Activated CD4-positive, alpha-beta T cell treated with anti-CD3 and anti-CD28 coated beads, Interleukin-2, amount 10 ng/mL, durations not matched to agents 24 days and 14 days (primary cell): ENCODE results near the gene FOXF1. TPM values are rescaled to one million over a fixed set of nuclear protein-coding genes. Genes with fewer than 3 reads are reported as not detected.

Experiments used
- DNase-seq: peaks from one replicate; pipeline ENCODE4 v3.0.0; 2022
- H3K27ac Mint-ChIP-seq: one replicate; pipeline ENCODE4 v1.8.0; 2022; ENCODE audit warnings: mild to moderate bottlenecking, mixed read lengths
- H3K27me3 Mint-ChIP-seq: one replicate; pipeline ENCODE4 v1.8.0; 2022; ENCODE audit warnings: mixed read lengths
- H3K36me3 Mint-ChIP-seq: one replicate; pipeline ENCODE4 v1.8.0; 2022; ENCODE audit warnings: low read depth, mild to moderate bottlenecking, mixed read lengths
- H3K4me1 Mint-ChIP-seq: one replicate; pipeline ENCODE4 v1.8.0; 2021; ENCODE audit warnings: mixed read lengths
- H3K4me3 Mint-ChIP-seq: one replicate; pipeline ENCODE4 v1.8.0; 2022; ENCODE audit warnings: mild to moderate bottlenecking, moderate library complexity, mixed read lengths
- H3K9me3 Mint-ChIP-seq: one replicate; pipeline ENCODE4 v1.8.0; 2021; ENCODE audit warnings: mixed read lengths
- intact Hi-C: fragments of 100-400 bp; cut with micrococcal nuclease; formaldehyde crosslinking; loops from one replicate; pipeline ENCODE4 v1.15.1; 2023
- total RNA-seq: library from RNA; stranded (reverse); gene quantifications from 2 replicates; pipeline ENCODE4 v1.2.3, GENCODE V29; 2022

Gene FOXF1
- total RNA-seq, 1 donor from 2014 or later = not detected

GRCh38 chr16:86533076-86533475 is 22.7 kb downstream of the FOXF1 start:
- DNase-seq = no peak
- H3K4me1 Mint-ChIP-seq = no peaks in the 10 kb centered on the region
- no peaks in the 10 kb centered on the region for H3K27me3 Mint-ChIP-seq
- no peaks in the 10 kb centered on the region for H3K9me3 Mint-ChIP-seq
- no peak overlapping the region for H3K27ac Mint-ChIP-seq
- H3K4me3 Mint-ChIP-seq = no peak overlapping the region
- peaks cover 6% of the 10 kb centered on the region for H3K36me3 Mint-ChIP-seq
- intact Hi-C loops = no loop called here

- intact Hi-C loops = no loop called here
- H3K9me3 Mint-ChIP-seq = no peaks in the 10 kb centered on the region
- no peak for DNase-seq
- H3K36me3 Mint-ChIP-seq = peaks cover 6% of the 10 kb centered on the region
- H3K27me3 Mint-ChIP-seq = no peaks in the 10 kb centered on the region
- H3K27ac Mint-ChIP-seq = no peak overlapping the region
- H3K4me1 Mint-ChIP-seq = no peaks in the 10 kb centered on the region
- no peak overlapping the region for H3K4me3 Mint-ChIP-seq
Measured at GRCh38 chr16:86533767-86534351, 23.5 kb downstream of the FOXF1 start.

GRCh38 chr16:86534779-86535615 is 24.7 kb downstream of the FOXF1 start:
- no peaks in the 10 kb centered on the region for H3K27me3 Mint-ChIP-seq
- no peaks in the 10 kb centered on the region for H3K4me1 Mint-ChIP-seq
- H3K4me3 Mint-ChIP-seq = no peak overlapping the region
- DNase-seq = no peak
- H3K36me3 Mint-ChIP-seq = peaks cover 11% of the 10 kb centered on the region
- H3K9me3 Mint-ChIP-seq = no peaks in the 10 kb centered on the region
- intact Hi-C loops = no loop called here
- H3K27ac Mint-ChIP-seq = no peak overlapping the region

- DNase-seq = no peak
- Mint-ChIP-seq H3K4me1 (no peaks in the 10 kb centered on the region), H3K36me3 (peaks cover 15% of the 10 kb centered on the region), H3K27ac (no peak overlapping the region), H3K4me3 (no peak overlapping the region), H3K9me3 (no peaks in the 10 kb centered on the region), H3K27me3 (no peaks in the 10 kb centered on the region)
- intact Hi-C loops = no loop called here
Measured at GRCh38 chr16:86536621-86537020, 26.3 kb downstream of the FOXF1 start.

- Mint-ChIP-seq H3K4me3 (no peak overlapping the region), H3K4me1 (no peaks in the 10 kb centered on the region), H3K36me3 (peaks cover 15% of the 10 kb centered on the region), H3K9me3 (no peaks in the 10 kb centered on the region), H3K27ac (no peak overlapping the region), H3K27me3 (no peaks in the 10 kb centered on the region)
- intact Hi-C loops = no loop called here
- DNase-seq = no peak
Measured at GRCh38 chr16:86537486-86537885, 27.2 kb downstream of the FOXF1 start.

GRCh38 chr16:86538196-86538780 is 28.0 kb downstream of the FOXF1 start:
- intact Hi-C loops = no loop called here
- Mint-ChIP-seq H3K9me3 (no peaks in the 10 kb centered on the region), H3K4me1 (no peaks in the 10 kb centered on the region), H3K27ac (no peak overlapping the region), H3K36me3 (peaks cover 19% of the 10 kb centered on the region), H3K27me3 (no peaks in the 10 kb centered on the region), H3K4me3 (no peak overlapping the region)
- DNase-seq = no peak

- Mint-ChIP-seq H3K36me3 (peaks cover 30% of the 10 kb centered on the region), H3K27ac (no peak overlapping the region), H3K4me3 (no peak overlapping the region), H3K4me1 (no peaks in the 10 kb centered on the region), H3K9me3 (no peaks in the 10 kb centered on the region), H3K27me3 (no peaks in the 10 kb centered on the region)
- intact Hi-C loops = no loop called here
- no peak for DNase-seq
Measured at GRCh38 chr16:86540894-86541293, 30.6 kb downstream of the FOXF1 start.

GRCh38 chr16:86541560-86541959 is 31.2 kb downstream of the FOXF1 start:
- H3K9me3 Mint-ChIP-seq = no peaks in the 10 kb centered on the region
- H3K36me3 Mint-ChIP-seq = peaks cover 31% of the 10 kb centered on the region
- H3K27me3 Mint-ChIP-seq = no peaks in the 10 kb centered on the region
- DNase-seq = no peak
- no peaks in the 10 kb centered on the region for H3K4me1 Mint-ChIP-seq
- intact Hi-C loops = no loop called here
- no peak overlapping the region for H3K27ac Mint-ChIP-seq
- no peak overlapping the region for H3K4me3 Mint-ChIP-seq

GRCh38 chr16:86542756-86543750 is 32.7 kb downstream of the FOXF1 start:
- Mint-ChIP-seq H3K4me1 (no peaks in the 10 kb centered on the region), H3K36me3 (peaks cover 32% of the 10 kb centered on the region), H3K4me3 (no peak overlapping the region), H3K27me3 (no peaks in the 10 kb centered on the region), H3K27ac (no peak overlapping the region), H3K9me3 (no peaks in the 10 kb centered on the region)
- intact Hi-C loops = no loop called here
- no peak for DNase-seq

GRCh38 chr16:86545481-86545880 is 35.2 kb downstream of the FOXF1 start:
- Mint-ChIP-seq H3K36me3 (peaks cover 27% of the 10 kb centered on the region), H3K27ac (no peak overlapping the region), H3K27me3 (no peaks in the 10 kb centered on the region), H3K9me3 (no peaks in the 10 kb centered on the region), H3K4me1 (peaks cover 2% of the 10 kb centered on the region), H3K4me3 (no peak overlapping the region)
- intact Hi-C loops = no loop called here
- no peak for DNase-seq

GRCh38 chr16:86545954-86546637 is 35.8 kb downstream of the FOXF1 start:
- Mint-ChIP-seq H3K27ac (no peak overlapping the region), H3K9me3 (no peaks in the 10 kb centered on the region), H3K4me3 (no peak overlapping the region), H3K27me3 (no peaks in the 10 kb centered on the region), H3K4me1 (peaks cover 2% of the 10 kb centered on the region), H3K36me3 (peaks cover 26% of the 10 kb centered on the region)
- intact Hi-C loops = no loop called here
- DNase-seq = no peak

- Mint-ChIP-seq H3K4me3 (no peak overlapping the region), H3K36me3 (peaks cover 27% of the 10 kb centered on the region), H3K4me1 (peaks cover 2% of the 10 kb centered on the region), H3K27me3 (no peaks in the 10 kb centered on the region), H3K9me3 (no peaks in the 10 kb centered on the region), H3K27ac (no peak overlapping the region)
- intact Hi-C loops = no loop called here
- DNase-seq = no peak
Measured at GRCh38 chr16:86546638-86547013, 36.3 kb downstream of the FOXF1 start.

- no peak for DNase-seq
- Mint-ChIP-seq H3K27me3 (no peaks in the 10 kb centered on the region), H3K4me3 (no peak overlapping the region), H3K27ac (no peak overlapping the region), H3K36me3 (peaks cover 28% of the 10 kb centered on the region), H3K4me1 (peaks cover 2% of the 10 kb centered on the region), H3K9me3 (no peaks in the 10 kb centered on the region)
- intact Hi-C loops = no loop called here
Measured at GRCh38 chr16:86547286-86547685, 37.0 kb downstream of the FOXF1 start.
